ENCODE measurements around the gene UPP1.

GRCh38 chr7:48052748-48053147, 36.3 kb upstream of the UPP1 start:
- TF ChIP-seq CEBPB (IDR thresholded peaks at IDR 0.05) (no peak), PHF8 (IDR thresholded peaks at IDR 0.05; ENCODE audit: borderline replicate concordance, low read depth) (no peak), POLR2A (IDR thresholded peaks at IDR 0.05; ENCODE audit: low read length) (no peak), SMC3 (IDR thresholded peaks at IDR 0.05) (no peak), CTCF (IDR thresholded peaks at IDR 0.05) (no peak), RFX5 (IDR thresholded peaks at IDR 0.05) (no peak), ELK1 (IDR thresholded peaks at IDR 0.05; ENCODE audit: low read depth, low read length) (no peak), RAD21 (conservative IDR thresholded peaks at IDR 0.05 in 1 of 2, IDR thresholded peaks at IDR 0.05 in 1 of 2) (no peak), HES2 (IDR thresholded peaks at IDR 0.05) (no peak), EP300 (IDR thresholded peaks at IDR 0.05) (no peak), BCL3 (IDR thresholded peaks at IDR 0.05) (no peak), RARB (CRISPR knock-in tag; IDR thresholded peaks at IDR 0.05) (no peak)

Measured in A549 (cell line).